Stimulated activated CD4-positive, alpha-beta T cell treated with anti-CD3 and anti-CD28 coated beads, Interleukin-1b, Interleukin-23, amount 100 ng/mL, for 4 hours (primary cell): ENCODE results near the gene MSH3.
"Not testable (repeated sequence)": the region's sequence is repeated elsewhere in the genome, so short reads cannot be mapped to it uniquely, and the experiment has no call there.

Source experiments
- DNase-seq, 2 donors: peaks; one replicate each; pipeline ENCODE4 v3.0.0-alpha.2; 2020; ENCODE audit warnings: low read depth in 2 of 2

MSH3 gene

GRCh38 chr5:80797428-80798024 is 143.1 kb downstream of the MSH3 start:
- DNase-seq, result no peak

GRCh38 chr5:80798166-80798565 is 143.7 kb downstream of the MSH3 start:
- DNase-seq, result no peak

GRCh38 chr5:80798633-80799032 is 144.2 kb downstream of the MSH3 start:
- no peak for DNase-seq

- DNase-seq, result no peak
Observed at GRCh38 chr5:80799041-80799440, 144.6 kb downstream of the MSH3 start.

GRCh38 chr5:80799573-80799972 is 145.1 kb downstream of the MSH3 start:
- no peak for DNase-seq

GRCh38 chr5:80804332-80804731 is 149.9 kb downstream of the MSH3 start:
- DNase-seq, result no peak

GRCh38 chr5:80805038-80805437 is 150.6 kb downstream of the MSH3 start:
- DNase-seq, result no peak

- no peak for DNase-seq
Observed at GRCh38 chr5:80806929-80807328, 152.5 kb downstream of the MSH3 start.

GRCh38 chr5:80809451-80809850 is 155.0 kb downstream of the MSH3 start:
- no peak for DNase-seq

- DNase-seq, result no peak
Observed at GRCh38 chr5:80810425-80810824, 156.0 kb downstream of the MSH3 start.

GRCh38 chr5:80816590-80816989 is 162.1 kb downstream of the MSH3 start:
- DNase-seq, result no peak

- DNase-seq, result no peak
Observed at GRCh38 chr5:80820685-80821084, 166.2 kb downstream of the MSH3 start.

GRCh38 chr5:80822640-80823039 is 168.2 kb downstream of the MSH3 start:
- DNase-seq, result no peak

GRCh38 chr5:80824159-80824558 is 169.7 kb downstream of the MSH3 start:
- not testable (repeated sequence) for DNase-seq

- DNase-seq, result no peak
Observed at GRCh38 chr5:80825786-80826460, 171.5 kb downstream of the MSH3 start.

- DNase-seq, result no peak
Observed at GRCh38 chr5:80834710-80835109, 180.3 kb downstream of the MSH3 start.

- DNase-seq, result no peak
Observed at GRCh38 chr5:80835128-80835527, 180.7 kb downstream of the MSH3 start.

GRCh38 chr5:80837679-80838078 is 183.2 kb downstream of the MSH3 start:
- DNase-seq, result no peak

GRCh38 chr5:80841026-80841797 is 186.8 kb downstream of the MSH3 start:
- DNase-seq, result not testable (repeated sequence)

- not testable (repeated sequence) for DNase-seq
Observed at GRCh38 chr5:80846422-80846821, 192.0 kb downstream of the MSH3 start.

- DNase-seq, result not testable (repeated sequence)
Observed at GRCh38 chr5:80850168-80850567, 195.7 kb downstream of the MSH3 start.

GRCh38 chr5:80852331-80853245 is 198.1 kb downstream of the MSH3 start:
- DNase-seq, result no peak
